Duodenal mucosa (tissue), 2 donors: Measurements from ENCODE around the gene ZMYM2.
"Not testable (repeated sequence)": the region's sequence is repeated elsewhere in the genome, so short reads cannot be mapped to it uniquely, and the experiment has no call there.

Experiments used
- H3K27ac ChIP-seq: one replicate; pipeline ENCODE4 v1.7.0; 2013; ENCODE audit warnings: low read depth, low read length
- H3K27me3 ChIP-seq, 2 donors: one replicate each; pipeline ENCODE4 v1.7.0; 2013; ENCODE audit warnings: low read length in 2 of 2, control low read depth in 1 of 2; ENCODE audit not compliant: insufficient read depth in 2 of 2, control insufficient read depth in 1 of 2
- H3K36me3 ChIP-seq, 2 donors: one replicate each; pipeline ENCODE4 v1.7.0; 2013; ENCODE audit warnings: low read length in 2 of 2, control low read depth in 1 of 2; ENCODE audit not compliant: insufficient read depth in 2 of 2, control insufficient read depth in 1 of 2
- H3K4me1 ChIP-seq, 2 donors: one replicate each; pipeline ENCODE4 v1.7.0; 2013; ENCODE audit warnings: low read length in 2 of 2, control low read depth in 1 of 2; ENCODE audit not compliant: insufficient read depth in 2 of 2, control insufficient read depth in 1 of 2
- H3K4me3 ChIP-seq, 2 donors: one replicate each; pipeline ENCODE4 v1.7.0; 2013; ENCODE audit warnings: low read length in 2 of 2, low read depth in 1 of 2
- H3K9ac ChIP-seq, 2 donors: one replicate each; pipeline ENCODE4 v1.7.0; 2013; ENCODE audit warnings: low read length in 2 of 2, low read depth in 1 of 2
- H3K9me3 ChIP-seq, 2 donors: one replicate each; pipeline ENCODE4 v1.7.0; 2013; ENCODE audit warnings: low read length in 2 of 2, control low read depth in 1 of 2; ENCODE audit not compliant: control insufficient read depth in 1 of 2

ZMYM2 gene

GRCh38 chr13:20016649-20017364, 58.3 kb downstream of the ZMYM2 start:
- H3K27ac ChIP-seq, result no peak overlapping the region
- H3K9ac ChIP-seq, result no peak overlapping the region
- no peaks in the 10 kb centered on the region for H3K27me3 ChIP-seq
- H3K9me3 ChIP-seq, result peaks cover 0 to 17% of the 10 kb centered on the region in 2 donors
- H3K36me3 ChIP-seq, result peaks cover 7 to 16% of the 10 kb centered on the region in 2 donors
- H3K4me3 ChIP-seq, result no peak overlapping the region
- H3K4me1 ChIP-seq, result no peaks in the 10 kb centered on the region

DNA sequence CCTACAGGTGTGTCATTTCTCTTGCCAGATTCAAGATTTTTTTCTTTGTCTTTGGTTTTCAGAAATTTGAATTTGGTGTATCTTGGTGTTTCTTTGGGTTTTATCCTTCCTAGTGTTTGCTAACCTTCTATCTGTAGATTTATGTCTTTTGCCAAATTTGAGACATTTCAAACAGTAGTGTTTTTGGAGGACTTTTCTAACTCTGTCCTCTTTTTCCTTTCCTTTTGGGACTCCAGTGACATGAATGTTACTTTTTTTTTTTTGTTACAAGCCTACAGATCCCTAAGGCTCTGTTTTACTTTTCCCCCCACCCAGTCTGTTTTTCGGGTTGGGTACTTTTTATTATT, 58.8 kb downstream of the ZMYM2 start:
- H3K9ac ChIP-seq, result no peak overlapping the region
- peaks cover 7 to 20% of the 10 kb centered on the region in 2 donors for H3K36me3 ChIP-seq
- no peaks in the 10 kb centered on the region for H3K27me3 ChIP-seq
- no peaks in the 10 kb centered on the region for H3K4me1 ChIP-seq
- H3K4me3 ChIP-seq, result no peak overlapping the region
- H3K9me3 ChIP-seq, result peaks cover 0 to 17% of the 10 kb centered on the region in 2 donors
- no peak overlapping the region for H3K27ac ChIP-seq

DNA sequence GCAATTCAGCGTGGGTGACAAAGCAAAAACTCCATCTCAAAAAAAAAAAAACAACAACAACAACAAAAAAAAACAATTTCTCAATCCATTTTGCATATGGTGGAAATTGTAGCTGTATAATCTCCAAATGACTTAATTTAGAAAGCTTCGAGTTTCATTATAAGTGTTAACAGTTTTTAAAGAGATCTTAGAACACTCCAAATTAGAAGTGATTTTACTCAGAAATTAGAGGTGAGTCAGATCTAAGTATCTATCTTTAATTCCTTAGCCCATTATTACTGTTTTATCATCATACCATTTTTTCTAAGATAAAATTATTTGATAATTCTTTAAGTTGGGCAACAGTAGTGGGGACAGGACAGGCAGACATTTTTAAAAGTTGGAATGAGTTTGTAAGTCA, 60.5 kb downstream of the ZMYM2 start:
- H3K9me3 ChIP-seq, result peaks cover 0 to 17% of the 10 kb centered on the region in 2 donors
- no peak overlapping the region for H3K4me3 ChIP-seq
- no peaks in the 10 kb centered on the region for H3K4me1 ChIP-seq
- H3K9ac ChIP-seq, result no peak overlapping the region
- no peaks in the 10 kb centered on the region for H3K27me3 ChIP-seq
- H3K36me3 ChIP-seq, result peaks cover 7 to 20% of the 10 kb centered on the region in 2 donors
- no peak overlapping the region for H3K27ac ChIP-seq

DNA sequence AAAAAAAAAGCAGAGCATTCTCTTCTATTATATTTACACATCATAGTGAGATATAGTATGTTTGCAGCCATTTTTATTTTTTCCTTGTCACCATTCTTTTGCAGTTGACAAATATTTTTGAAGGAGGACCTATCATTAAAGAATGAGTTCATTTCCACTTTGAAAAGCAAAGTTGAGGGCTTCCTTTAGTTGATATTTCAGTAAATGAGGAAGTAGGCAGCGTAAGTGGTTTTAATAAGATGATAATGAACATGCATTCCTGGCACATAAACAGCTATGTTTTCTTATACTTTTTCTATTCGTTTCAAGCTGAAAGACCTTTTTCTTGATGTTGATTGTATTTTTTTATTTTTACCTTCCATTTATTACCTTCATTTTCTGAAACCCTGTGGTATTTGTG, 66.2 kb downstream of the ZMYM2 start:
- Histone ChIP-seq H3K27me3 (no peaks in the 10 kb centered on the region), H3K9me3 (no peaks in the 10 kb centered on the region), H3K9ac (no peak overlapping the region), H3K36me3 (peaks cover 6 to 36% of the 10 kb centered on the region in 2 donors), H3K4me1 (no peaks in the 10 kb centered on the region), H3K4me3 (no peak overlapping the region), H3K27ac (no peak overlapping the region)

DNA sequence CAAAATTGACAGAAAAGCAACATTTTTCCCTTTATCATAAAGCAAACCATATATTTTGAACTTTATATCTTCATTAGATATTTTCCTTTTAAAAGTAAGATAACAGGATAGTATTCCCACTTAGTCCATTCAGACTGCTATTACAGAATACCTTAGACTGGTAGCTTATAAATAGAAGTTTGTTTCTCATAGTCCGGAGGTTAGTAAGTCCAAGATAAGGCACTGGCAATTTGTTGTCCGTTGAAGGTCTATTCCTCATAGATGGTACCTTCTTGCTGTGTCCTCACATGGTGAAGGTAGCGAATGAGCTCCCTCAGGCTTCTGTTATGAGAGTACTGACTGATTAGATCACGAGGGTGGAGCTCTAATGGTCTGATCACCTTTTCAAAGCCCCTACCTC, 70.4 kb downstream of the ZMYM2 start:
- no peak overlapping the region for H3K4me3 ChIP-seq
- H3K27ac ChIP-seq, result no peak overlapping the region
- H3K36me3 ChIP-seq, result peaks cover 22 to 40% of the 10 kb centered on the region in 2 donors
- no peak overlapping the region for H3K9ac ChIP-seq
- no peaks in the 10 kb centered on the region for H3K4me1 ChIP-seq
- no peaks in the 10 kb centered on the region for H3K9me3 ChIP-seq
- no peaks in the 10 kb centered on the region for H3K27me3 ChIP-seq

DNA sequence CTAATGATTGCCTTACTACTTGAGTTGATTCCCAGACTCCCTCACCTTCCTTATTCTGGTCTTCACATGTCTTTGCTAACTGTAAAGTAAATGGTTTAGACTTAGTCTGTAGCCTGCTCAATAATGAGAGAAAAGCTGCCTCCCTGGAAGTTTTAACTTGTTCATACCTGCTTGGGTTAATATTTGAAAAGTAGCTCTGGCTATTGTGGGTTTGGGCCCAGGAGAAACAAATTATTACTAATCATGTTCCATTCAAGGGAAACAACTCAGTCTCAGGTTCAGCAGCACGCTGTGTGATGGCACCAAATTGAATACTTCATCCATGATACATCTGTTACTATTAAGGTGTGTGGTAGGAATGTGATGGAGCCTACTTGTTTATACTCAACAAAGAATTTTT, 75.0 kb downstream of the ZMYM2 start:
- Histone ChIP-seq H3K4me1 (no peaks in the 10 kb centered on the region), H3K4me3 (no peak overlapping the region), H3K9ac (no peak overlapping the region), H3K27ac (no peak overlapping the region), H3K9me3 (no peaks in the 10 kb centered on the region), H3K36me3 (peaks cover 26 to 51% of the 10 kb centered on the region in 2 donors), H3K27me3 (no peaks in the 10 kb centered on the region)

GRCh38 chr13:20035130-20035529, 76.6 kb downstream of the ZMYM2 start:
- Histone ChIP-seq H3K9me3 (no peaks in the 10 kb centered on the region), H3K4me3 (no peak overlapping the region), H3K9ac (no peak overlapping the region), H3K36me3 (peaks cover 26 to 56% of the 10 kb centered on the region in 2 donors), H3K27ac (no peak overlapping the region), H3K4me1 (no peaks in the 10 kb centered on the region), H3K27me3 (no peaks in the 10 kb centered on the region)

DNA sequence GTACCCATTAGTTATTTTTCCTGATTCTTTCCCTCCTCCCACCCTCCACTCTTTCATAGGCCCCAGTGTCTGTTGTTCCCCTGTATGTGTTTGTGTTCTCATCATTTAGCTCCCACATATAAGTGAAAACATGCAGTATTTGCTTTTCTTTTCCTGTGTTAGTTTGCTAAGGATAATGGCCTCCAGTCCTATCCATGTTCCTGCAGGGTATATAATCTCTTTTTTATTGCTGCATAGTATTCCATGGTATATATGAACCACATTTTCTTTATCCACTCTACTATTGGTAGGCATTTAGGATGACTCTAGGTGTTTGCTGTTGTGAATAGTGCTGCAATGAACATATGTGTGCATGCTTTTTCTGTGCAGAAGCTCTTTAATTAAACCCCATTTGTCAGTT, 79.4 kb downstream of the ZMYM2 start:
- no peaks in the 10 kb centered on the region for H3K4me1 ChIP-seq
- no peak overlapping the region for H3K27ac ChIP-seq
- H3K9me3 ChIP-seq, result no peaks in the 10 kb centered on the region
- no peaks in the 10 kb centered on the region for H3K27me3 ChIP-seq
- no peak overlapping the region for H3K4me3 ChIP-seq
- H3K9ac ChIP-seq, result no peak overlapping the region
- H3K36me3 ChIP-seq, result peaks cover 19 to 68% of the 10 kb centered on the region in 2 donors

DNA sequence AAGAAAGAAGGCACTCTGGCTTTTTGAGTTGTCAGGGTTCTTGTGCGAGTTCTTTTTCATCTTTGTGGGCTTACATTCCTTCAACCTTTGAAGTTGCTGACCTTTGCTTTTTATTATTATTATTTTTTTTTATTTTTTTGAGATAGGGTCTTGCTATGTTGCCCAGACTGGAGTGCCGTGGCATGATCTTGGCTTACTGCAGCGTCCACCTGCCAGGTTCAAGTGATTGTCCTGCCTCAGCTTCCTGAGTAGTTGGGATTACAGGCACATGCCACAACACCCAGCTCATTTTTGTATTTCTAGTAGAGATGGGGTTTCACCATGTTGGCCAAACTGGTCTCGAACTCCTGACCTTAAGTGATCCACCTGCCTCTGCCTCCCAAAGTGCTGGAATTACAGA, 84.1 kb downstream of the ZMYM2 start:
- H3K4me1 ChIP-seq, H3K27me3 ChIP-seq, H3K27ac ChIP-seq, H3K4me3 ChIP-seq, H3K9ac ChIP-seq, H3K9me3 ChIP-seq: not testable (repeated sequence)
- peaks cover 0 to 53% of the 10 kb centered on the region in 2 donors for H3K36me3 ChIP-seq

DNA sequence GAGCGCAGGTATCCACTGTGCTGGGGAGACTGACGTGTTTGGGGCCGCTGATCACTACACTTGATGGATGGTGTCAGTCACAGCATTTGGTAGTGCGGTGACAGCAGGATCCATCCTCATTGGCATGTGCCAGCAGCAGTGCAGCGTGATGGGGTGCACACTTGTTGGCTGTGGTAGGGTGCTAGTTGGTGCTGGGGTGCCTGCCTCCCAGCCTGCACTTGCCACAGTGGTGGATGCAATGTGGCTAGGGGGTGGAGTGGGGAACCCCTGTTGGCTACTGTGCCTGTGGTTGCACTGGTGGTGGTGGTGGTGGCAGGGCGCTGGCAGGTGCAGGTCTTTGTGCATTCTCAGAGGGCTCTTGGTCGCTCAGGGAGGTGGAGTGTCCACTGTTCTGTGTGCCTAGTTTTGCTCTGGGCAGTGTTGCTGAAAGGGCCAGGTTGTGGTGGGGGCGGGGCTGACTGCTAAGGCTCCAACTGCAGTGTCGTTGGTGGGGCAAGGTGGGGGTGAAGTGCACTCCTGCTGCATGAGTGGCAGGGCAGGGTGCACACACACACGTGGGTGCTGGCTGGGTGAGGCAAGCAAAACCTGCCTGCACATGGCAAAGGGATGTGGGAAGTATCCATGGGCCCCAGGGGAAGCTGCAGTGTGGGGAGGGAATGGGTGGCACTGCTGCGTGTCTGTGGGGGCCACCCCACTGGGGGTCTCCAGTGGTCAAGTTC, 84.8 kb downstream of the ZMYM2 start:
- no peaks in the 10 kb centered on the region for H3K4me1 ChIP-seq
- no peaks in the 10 kb centered on the region for H3K9me3 ChIP-seq
- H3K36me3 ChIP-seq, result peaks cover 0 to 46% of the 10 kb centered on the region in 2 donors
- H3K27ac ChIP-seq, result no peak overlapping the region
- no peaks in the 10 kb centered on the region for H3K27me3 ChIP-seq
- H3K9ac ChIP-seq, result no peak overlapping the region
- no peak overlapping the region for H3K4me3 ChIP-seq
